NB4 (cell line): ENCODE data around the gene CDHR5.

Experiments used
- CTCF ChIP-seq: IDR thresholded peaks from one replicate; pipeline ENCODE4 v1.5.1; 2012; ENCODE audit warnings: low read depth, low read length
- MAX ChIP-seq: IDR thresholded peaks from 2 replicates; pipeline ENCODE4 v1.6.1; 2011; ENCODE audit warnings: low read depth, low read length
- MYC ChIP-seq: IDR thresholded peaks from 2 replicates; pipeline ENCODE4 v1.6.1; 2011; ENCODE audit warnings: low read depth, low read length
- POLR2A ChIP-seq: IDR thresholded peaks from 2 replicates; pipeline ENCODE4 v1.6.1; 2011; ENCODE audit warnings: mild to moderate bottlenecking; ENCODE audit not compliant: insufficient read length; ENCODE audit errors: extremely low read depth

GRCh38 chr11:621838-622237, 2.9 kb downstream of the CDHR5 start:
- TF ChIP-seq POLR2A (no peak), CTCF (no peak), MYC (no peak), MAX (no peak)
